Vagina (tissue), 2 donors: ENCODE measurements around the gene CRNKL1.

Experiments
- CTCF ChIP-seq, 3 experiments: fragments of 450-650 bp in 2 of 3; fragments of 200-600 bp in 1 of 3; sonication (generic) in 1 of 3; IDR thresholded peaks; one replicate each; pipeline ENCODE4 v1.5.1; 2017 to 2019; ENCODE audit warnings: antibody characterized with exemption in 3 of 3, mild to moderate bottlenecking in 2 of 3, moderate library complexity in 2 of 3
- POLR2A ChIP-seq, 2 donors: fragments of 450-650 bp; IDR thresholded peaks; one replicate each; pipeline ENCODE4 v1.6.1; 2017; ENCODE audit warnings: antibody characterized with exemption in 2 of 2, mild to moderate bottlenecking in 2 of 2, moderate library complexity in 2 of 2

DNA sequence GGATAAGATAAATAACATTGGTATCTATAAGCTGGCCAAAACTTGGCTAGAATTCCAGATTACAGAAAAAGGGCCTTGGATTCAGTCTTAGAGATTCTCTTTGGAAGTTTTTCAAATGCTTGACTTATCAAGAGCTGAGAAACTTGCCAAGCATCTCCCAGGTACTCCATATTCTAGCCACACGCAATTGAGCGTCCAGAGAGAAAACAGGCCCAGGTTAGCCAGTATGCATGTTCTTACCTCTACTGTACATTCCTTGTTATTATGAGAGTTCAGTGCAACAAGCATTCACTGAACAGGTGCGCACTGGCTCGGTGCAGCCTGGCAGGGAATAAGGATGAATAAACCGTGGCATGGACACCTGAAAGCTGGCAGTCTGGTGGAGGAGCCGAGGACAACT is 13.7 kb downstream of the CRNKL1 start:
- no peak for TF ChIP-seq CTCF (IDR thresholded peaks at IDR 0.05)
- no peak for TF ChIP-seq POLR2A (IDR thresholded peaks at IDR 0.05)
